HFF-Myc (cell line): ENCODE measurements around the gene PASK.

ENCODE experiments used
- DNase-seq: peaks from one replicate; pipeline ENCODE4 v3.0.0-alpha.2; 2011; ENCODE audit warnings: low read depth; ENCODE audit errors: extremely low read depth
- H3K4me3 ChIP-seq: replicated peaks from 2 replicates; pipeline ENCODE4 v1.5.1; 2011; ENCODE audit warnings: low read depth, mild to moderate bottlenecking, control low read depth, low read length
- CTCF ChIP-seq: IDR thresholded peaks from 2 replicates; pipeline ENCODE4 v1.5.1; 2012; ENCODE audit warnings: mild to moderate bottlenecking, low read depth, low read length, control low read depth; ENCODE audit errors: missing control alignments

PASK gene

GRCh38 chr2:241129086-241129871 is 20.0 kb downstream of the PASK start:
- no peak overlapping the region for H3K4me3 ChIP-seq
- no peak for TF ChIP-seq CTCF
- DNase-seq: no peak

GRCh38 chr2:241128266-241128665 is 21.0 kb downstream of the PASK start:
- DNase-seq: no peak
- TF ChIP-seq CTCF: no peak
- H3K4me3 ChIP-seq: no peak overlapping the region

- DNase-seq: no peak
- no peak overlapping the region for H3K4me3 ChIP-seq
- no peak for TF ChIP-seq CTCF
Observed at GRCh38 chr2:241126771-241127202, 22.5 kb downstream of the PASK start.

- TF ChIP-seq CTCF: no peak
- DNase-seq: no peak
- no peak overlapping the region for H3K4me3 ChIP-seq
Observed at GRCh38 chr2:241126201-241126611, 23.1 kb downstream of the PASK start.

GRCh38 chr2:241125626-241126025 is 23.6 kb downstream of the PASK start:
- no peak for DNase-seq
- TF ChIP-seq CTCF: no peak
- no peak overlapping the region for H3K4me3 ChIP-seq

- H3K4me3 ChIP-seq: no peak overlapping the region
- no peak for TF ChIP-seq CTCF
- DNase-seq: no peak
Observed at GRCh38 chr2:241123816-241124536, 25.3 kb downstream of the PASK start.
